Vagina (tissue), 2 donors: ENCODE data around the gene ANAPC15. TPM values are rescaled to one million over a fixed set of nuclear protein-coding genes. Genes with fewer than 3 reads are reported as not detected.

Experiments
- DNase-seq, 2 donors: peaks; one replicate each; pipeline ENCODE4 v3.0.0-alpha.2; 2017; ENCODE audit errors: extremely low spot score in 2 of 2
- H3K27ac ChIP-seq: fragments of 200-600 bp; sonication (generic); one replicate; pipeline ENCODE4 v1.5.1; 2019
- H3K27me3 ChIP-seq: fragments of 200-600 bp; sonication (generic); one replicate; pipeline ENCODE4 v1.5.1; 2019
- H3K36me3 ChIP-seq, 2 donors: fragments of 200-600 bp; sonication (generic); one replicate each; pipeline ENCODE4 v1.5.1; 2017 to 2019
- H3K4me1 ChIP-seq: fragments of 200-600 bp; sonication (generic); one replicate; pipeline ENCODE4 v1.5.1; 2019
- H3K4me3 ChIP-seq, 2 donors: fragments of 200-600 bp; sonication (generic); 1 replicate in 1 of 2; 2 replicates in 1 of 2; pipeline ENCODE4 v1.5.1; 2016 to 2019
- H3K9me3 ChIP-seq: fragments of 200-600 bp; sonication (generic); one replicate; pipeline ENCODE4 v1.5.1; 2019
- POLR2A ChIP-seq, 2 donors: fragments of 450-650 bp; IDR thresholded peaks; one replicate each; pipeline ENCODE4 v1.6.1; 2017; ENCODE audit warnings: antibody characterized with exemption in 2 of 2, mild to moderate bottlenecking in 2 of 2, moderate library complexity in 2 of 2
- POLR2AphosphoS5 ChIP-seq, 2 donors: sonication (generic); formaldehyde crosslinking; IDR thresholded peaks; one replicate each; pipeline ENCODE4 v1.9.0; 2017; ENCODE audit warnings: antibody characterized with exemption in 2 of 2, mild to moderate bottlenecking in 2 of 2, low read depth in 1 of 2; ENCODE audit not compliant: insufficient read depth in 1 of 2
- intact Hi-C: fragments of 100-400 bp; cut with DNase I; formaldehyde crosslinking; loops from one replicate; pipeline ENCODE4 v1.15.1; 2023
- total RNA-seq: library from RNA; depleted of rRNA; stranded (reverse); fragments of >200 nt; gene quantifications from one replicate; pipeline ENCODE4 v1.2.3, GENCODE V29; 2016
- TF ChIP-seq, protein P1 (sequence below), 3 experiments: fragments of 450-650 bp in 2 of 3; fragments of 200-600 bp in 1 of 3; sonication (generic) in 1 of 3; IDR thresholded peaks; one replicate each; pipeline ENCODE4 v1.5.1; 2017 to 2019; ENCODE audit warnings: antibody characterized with exemption in 3 of 3, mild to moderate bottlenecking in 2 of 3, moderate library complexity in 2 of 3

ANAPC15 gene
- total RNA-seq, 1 donor from 2014 or later, result 19.9 TPM

DNA sequence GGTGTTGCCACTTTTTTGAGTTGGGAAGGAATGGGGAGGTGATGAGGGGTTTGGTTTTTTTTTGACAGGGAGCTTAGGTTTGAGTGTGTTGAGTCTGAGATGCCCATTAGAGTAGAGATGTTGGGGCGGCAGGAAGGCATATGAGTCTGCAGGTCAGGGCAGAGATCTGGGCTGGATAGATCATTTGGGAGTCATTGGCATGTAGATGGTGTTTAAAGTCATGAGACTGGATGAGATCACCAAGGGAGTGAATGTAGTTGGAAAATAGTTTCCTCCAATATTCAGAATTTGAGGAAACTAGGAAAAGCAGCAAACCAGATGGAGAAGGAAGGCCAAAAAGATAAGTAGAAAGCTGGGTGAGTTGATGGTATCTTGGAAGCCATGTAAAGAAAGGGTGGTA is 2.1 kb upstream of the ANAPC15 start:
- Histone ChIP-seq H3K9me3 (no peaks in the 10 kb centered on the region), H3K4me3 (no peak overlapping the region), H3K4me1 (peaks cover 21% of the 10 kb centered on the region), H3K27ac (no peak overlapping the region), H3K36me3 (no peaks in the 10 kb centered on the region), H3K27me3 (no peaks in the 10 kb centered on the region)
- no peak for DNase-seq
- TF ChIP-seq, protein P1, sequence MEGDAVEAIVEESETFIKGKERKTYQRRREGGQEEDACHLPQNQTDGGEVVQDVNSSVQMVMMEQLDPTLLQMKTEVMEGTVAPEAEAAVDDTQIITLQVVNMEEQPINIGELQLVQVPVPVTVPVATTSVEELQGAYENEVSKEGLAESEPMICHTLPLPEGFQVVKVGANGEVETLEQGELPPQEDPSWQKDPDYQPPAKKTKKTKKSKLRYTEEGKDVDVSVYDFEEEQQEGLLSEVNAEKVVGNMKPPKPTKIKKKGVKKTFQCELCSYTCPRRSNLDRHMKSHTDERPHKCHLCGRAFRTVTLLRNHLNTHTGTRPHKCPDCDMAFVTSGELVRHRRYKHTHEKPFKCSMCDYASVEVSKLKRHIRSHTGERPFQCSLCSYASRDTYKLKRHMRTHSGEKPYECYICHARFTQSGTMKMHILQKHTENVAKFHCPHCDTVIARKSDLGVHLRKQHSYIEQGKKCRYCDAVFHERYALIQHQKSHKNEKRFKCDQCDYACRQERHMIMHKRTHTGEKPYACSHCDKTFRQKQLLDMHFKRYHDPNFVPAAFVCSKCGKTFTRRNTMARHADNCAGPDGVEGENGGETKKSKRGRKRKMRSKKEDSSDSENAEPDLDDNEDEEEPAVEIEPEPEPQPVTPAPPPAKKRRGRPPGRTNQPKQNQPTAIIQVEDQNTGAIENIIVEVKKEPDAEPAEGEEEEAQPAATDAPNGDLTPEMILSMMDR (IDR thresholded peaks at IDR 0.05), result no peak
- TF ChIP-seq POLR2AphosphoS5 (IDR thresholded peaks at IDR 0.05; ENCODE audit: insufficient read depth in 1 of 2, low read depth in 1 of 2) (no peak), POLR2A (IDR thresholded peaks at IDR 0.05) (no peak)
- intact Hi-C loops, result no loop called here

DNA sequence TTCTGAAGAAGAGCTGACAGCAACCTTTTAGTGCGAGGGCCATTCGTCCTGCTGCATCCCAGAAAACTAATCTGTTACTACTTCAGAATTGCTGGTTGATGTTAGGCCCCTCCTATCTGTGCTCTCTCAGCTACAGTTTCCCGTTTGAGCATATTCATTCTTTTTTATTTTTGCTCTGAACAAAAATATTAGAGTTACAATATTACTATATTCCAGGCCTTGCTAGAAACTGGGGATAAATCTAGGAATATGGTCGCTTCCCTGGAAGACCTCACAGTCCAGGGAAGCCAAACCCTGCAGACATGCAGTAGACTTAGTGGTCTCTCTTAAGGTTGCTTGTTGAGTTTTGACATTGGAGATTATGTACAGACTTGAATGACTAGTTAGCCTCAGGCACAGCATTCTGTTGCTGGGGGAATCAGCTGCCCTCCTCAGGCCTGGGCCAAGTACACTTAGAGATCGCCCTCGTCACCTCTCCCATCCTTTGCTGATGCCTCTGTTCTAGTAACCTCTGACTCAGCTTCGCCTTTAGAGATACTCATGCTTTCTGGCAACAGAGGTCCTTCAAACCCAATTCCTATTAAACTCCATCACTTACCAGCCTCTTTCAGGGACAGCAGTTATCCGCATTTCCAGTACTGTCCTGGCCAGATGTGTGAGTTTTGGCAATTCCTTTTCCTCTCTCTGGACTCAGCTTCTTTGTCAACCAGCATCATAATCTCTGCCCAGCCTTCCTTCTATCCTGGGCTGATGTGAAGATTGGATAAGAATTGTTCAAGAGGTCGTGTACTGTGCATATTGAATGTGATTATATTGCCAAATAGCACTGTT is 698 bp upstream of the ANAPC15 start:
- H3K27me3 ChIP-seq, result no peaks in the 10 kb centered on the region
- peak overlapping the region; percentile 47 to 58 for H3K4me3 ChIP-seq
- DNase-seq, result no peak
- H3K4me1 ChIP-seq, result peaks cover 21% of the 10 kb centered on the region
- no peak for TF ChIP-seq POLR2A (IDR thresholded peaks at IDR 0.05)
- TF ChIP-seq POLR2AphosphoS5 (IDR thresholded peaks at IDR 0.05; ENCODE audit: insufficient read depth in 1 of 2, low read depth in 1 of 2), result peak in 1 of 2 donors; percentile 26
- intact Hi-C loops, result no loop called here
- H3K36me3 ChIP-seq, result peaks cover 0 to 5% of the 10 kb centered on the region in 2 donors
- H3K9me3 ChIP-seq, result no peaks in the 10 kb centered on the region
- peak overlapping the region; percentile 97 for H3K27ac ChIP-seq

DNA sequence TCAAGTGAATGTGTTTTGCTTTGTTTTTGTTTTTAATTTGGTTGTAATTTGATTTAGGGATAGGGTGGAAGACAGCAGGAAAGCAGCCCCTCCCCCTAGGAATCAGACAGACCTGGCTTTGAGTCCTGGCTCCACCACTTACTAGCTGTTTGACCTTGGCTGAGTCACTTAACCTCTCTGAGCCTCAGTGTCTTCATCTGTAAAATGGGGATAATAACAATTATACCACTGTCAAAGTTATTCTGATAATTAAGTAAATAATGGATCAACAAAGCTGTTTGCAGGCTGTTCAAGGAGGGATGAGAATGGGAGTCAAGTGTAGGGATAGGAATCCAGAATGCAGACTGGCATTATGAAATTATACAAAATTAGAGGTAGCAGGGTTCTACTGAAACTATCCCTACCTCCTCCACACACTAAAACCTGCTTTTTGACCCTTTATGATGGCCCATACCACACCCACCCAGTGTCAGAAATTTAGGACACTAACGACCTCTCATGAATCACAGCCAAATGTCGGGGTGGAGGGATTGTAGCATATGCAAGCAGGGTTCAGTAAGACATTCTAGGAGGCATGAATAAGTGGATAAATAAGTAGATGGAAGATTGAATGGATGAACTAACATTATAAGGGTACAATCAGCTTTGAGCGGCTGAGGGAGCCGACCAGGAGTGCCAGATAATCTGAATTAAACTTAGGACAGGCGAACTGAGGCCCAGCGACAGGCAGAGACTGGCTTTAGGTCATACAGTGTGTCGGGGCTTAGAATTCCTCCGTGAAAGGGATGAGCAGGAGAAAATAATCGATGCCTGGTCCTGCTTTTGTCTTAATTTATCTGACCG is 974 bp downstream of the ANAPC15 start:
- Histone ChIP-seq H3K36me3 (peaks cover 0 to 6% of the 10 kb centered on the region in 2 donors), H3K4me1 (peaks cover 21% of the 10 kb centered on the region), H3K4me3 (peak overlapping the region; percentile 47 to 58), H3K27ac (peak overlapping the region; percentile 97), H3K9me3 (no peaks in the 10 kb centered on the region), H3K27me3 (no peaks in the 10 kb centered on the region)
- no peak for DNase-seq
- intact Hi-C loops, result no loop called here
- TF ChIP-seq, protein P1 (IDR thresholded peaks at IDR 0.05), result no peak
- TF ChIP-seq POLR2AphosphoS5 (IDR thresholded peaks at IDR 0.05; ENCODE audit: insufficient read depth in 1 of 2, low read depth in 1 of 2), result no peak
- no peak for TF ChIP-seq POLR2A (IDR thresholded peaks at IDR 0.05)

DNA sequence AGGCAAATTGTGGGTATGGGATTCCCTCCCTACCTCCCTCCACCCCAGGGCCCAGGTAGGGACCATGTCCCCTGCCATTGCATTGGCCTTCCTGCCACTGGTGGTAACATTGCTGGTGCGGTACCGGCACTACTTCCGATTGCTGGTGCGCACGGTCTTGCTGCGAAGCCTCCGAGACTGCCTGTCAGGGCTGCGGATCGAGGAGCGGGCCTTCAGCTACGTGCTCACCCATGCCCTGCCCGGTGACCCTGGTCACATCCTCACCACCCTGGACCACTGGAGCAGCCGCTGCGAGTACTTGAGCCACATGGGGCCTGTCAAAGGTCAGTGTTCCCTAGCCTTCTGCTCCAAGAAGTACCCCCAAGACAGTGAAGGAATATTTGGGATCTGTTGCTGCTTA is 6.6 kb downstream of the ANAPC15 start, which contains the start of gene TOMT:
TSS of gene TOMT (plus strand) at position 37 of the 400 bp plus-strand sequence. CDS start at position 65, 28 bp downstream.
- TF ChIP-seq, protein P1 (IDR thresholded peaks at IDR 0.05), result no peak
- no peak for TF ChIP-seq POLR2A (IDR thresholded peaks at IDR 0.05)
- no peak for TF ChIP-seq POLR2AphosphoS5 (IDR thresholded peaks at IDR 0.05; ENCODE audit: insufficient read depth in 1 of 2, low read depth in 1 of 2)
- no peak for DNase-seq
- H3K9me3 ChIP-seq, result no peaks in the 10 kb centered on the region
- peaks cover 24% of the 10 kb centered on the region for H3K4me1 ChIP-seq
- no peaks in the 10 kb centered on the region for H3K27me3 ChIP-seq
- no peak within 1 kb of the TSS for H3K27ac ChIP-seq
- H3K36me3 ChIP-seq, result peaks cover 0 to 6% of the 10 kb centered on the region in 2 donors
- H3K4me3 ChIP-seq, result no peak within 1 kb of the TSS
- intact Hi-C loops, result no loop called here

DNA sequence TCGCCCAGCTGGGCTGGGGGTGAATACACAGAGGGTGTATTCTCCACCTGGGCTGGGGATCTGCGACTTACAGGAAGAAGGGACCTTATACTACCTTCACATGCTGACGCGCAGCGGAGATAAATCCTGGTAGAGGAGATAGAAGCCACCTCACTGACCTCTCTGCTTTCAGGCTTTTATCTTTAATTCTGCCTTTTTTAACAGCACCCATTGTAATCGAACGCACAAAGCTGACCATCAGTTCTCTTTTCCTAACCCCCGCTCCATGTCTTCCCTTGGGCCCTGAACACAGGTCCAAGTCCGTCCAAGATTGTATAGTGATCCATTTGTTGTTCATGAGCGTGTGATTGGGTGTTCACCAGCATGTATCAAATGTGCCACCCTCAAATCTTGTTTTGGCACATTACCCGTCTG is 8.7 kb downstream of the ANAPC15 start:
- Histone ChIP-seq H3K27me3 (no peaks in the 10 kb centered on the region), H3K27ac (peak overlapping the region; percentile 93), H3K9me3 (no peaks in the 10 kb centered on the region), H3K4me1 (peaks cover 44% of the 10 kb centered on the region), H3K36me3 (peaks cover 0 to 11% of the 10 kb centered on the region in 2 donors), H3K4me3 (peak overlapping the region; percentile 64 to 91)
- no peak for DNase-seq
- TF ChIP-seq, protein P1 (IDR thresholded peaks at IDR 0.05), result no peak
- TF ChIP-seq POLR2A (IDR thresholded peaks at IDR 0.05), result no peak
- no peak for TF ChIP-seq POLR2AphosphoS5 (IDR thresholded peaks at IDR 0.05; ENCODE audit: insufficient read depth in 1 of 2, low read depth in 1 of 2)
- intact Hi-C loops, result no loop called here
